Kasumi-1 (cell line): ENCODE results near the gene HOXC13.

Source experiments
- DNase-seq, 2 experiments: peaks; one replicate each; lab custom pipeline; 2025; lab: John Stamatoyannopoulos, UW

HOXC13 gene

GRCh38 chr12:53939141-53940108 lies 794 bp downstream of the HOXC13 start:
- no peak for DNase-seq

GRCh38 chr12:53940443-53941014 lies 1.9 kb downstream of the HOXC13 start:
- DNase-seq = no peak

- DNase-seq = no peak
Measured at GRCh38 chr12:53941187-53941586, 2.6 kb downstream of the HOXC13 start.

- no peak for DNase-seq
Measured at GRCh38 chr12:53941750-53942149, 3.1 kb downstream of the HOXC13 start.

- DNase-seq = no peak
Measured at GRCh38 chr12:53942467-53942997, 3.9 kb downstream of the HOXC13 start.

- no peak for DNase-seq
Measured at GRCh38 chr12:53944209-53944608, 5.6 kb downstream of the HOXC13 start.

GRCh38 chr12:53944907-53945847 lies 6.5 kb downstream of the HOXC13 start:
- no peak for DNase-seq

GRCh38 chr12:53947743-53948142 lies 9.1 kb downstream of the HOXC13 start:
- DNase-seq = no peak

GRCh38 chr12:53948650-53949593 lies 10.3 kb downstream of the HOXC13 start:
- DNase-seq = no peak

- no peak for DNase-seq
Measured at GRCh38 chr12:53949631-53950436, 11.2 kb downstream of the HOXC13 start.

GRCh38 chr12:53950437-53950773 lies 11.8 kb downstream of the HOXC13 start:
- DNase-seq = no peak

- no peak for DNase-seq
Measured at GRCh38 chr12:53950789-53951576, 12.4 kb downstream of the HOXC13 start.

- DNase-seq = no peak
Measured at GRCh38 chr12:53951577-53952334, 13.1 kb downstream of the HOXC13 start.

GRCh38 chr12:53952335-53952694 lies 13.7 kb downstream of the HOXC13 start:
- DNase-seq = no peak

- DNase-seq = no peak
Measured at GRCh38 chr12:53952871-53953734, 14.5 kb downstream of the HOXC13 start.

- no peak for DNase-seq
Measured at GRCh38 chr12:53953831-53954693, 15.4 kb downstream of the HOXC13 start.

- no peak for DNase-seq
Measured at GRCh38 chr12:53954694-53955035, 16.0 kb downstream of the HOXC13 start, which contains the start of gene HOXC12. Gene HOXC12, plus strand, starts transcription at chr12:53954903. Its CDS starts 27 bp downstream, at chr12:53954930.
